H1 (cell line): ENCODE results near the gene RAB43. TPM values are rescaled to one million over a fixed set of nuclear protein-coding genes. Genes with fewer than 3 reads are reported as not detected.
"Not testable (repeated sequence)": the region's sequence is repeated elsewhere in the genome, so short reads cannot be mapped to it uniquely, and the experiment has no call there.

Source experiments
- CTCF ChIA-PET: fragments of 300-600 bp; sonication (Branson Sonifier 250); formaldehyde crosslinking; loops from one replicate; lab custom pipeline; 2021; ENCODE audit not compliant: partially characterized antibody; lab: Charles Lee
- POLR2A ChIA-PET: fragments of 300-600 bp; sonication (Branson Sonifier 250); formaldehyde crosslinking; loops from one replicate; lab custom pipeline; 2021; ENCODE audit warnings: inconsistent platforms; ENCODE audit not compliant: partially characterized antibody; lab: Charles Lee
- DNase-seq, 2 experiments: peaks; one replicate each; pipeline versions ENCODE4 v3.0.0 to v3.0.0-alpha.2; 2010 to 2022; ENCODE audit warnings: low spot score in 2 of 2, low read depth in 1 of 2, mixed read lengths in 1 of 2
- FAIRE-seq: peaks from 2 replicates; lab custom pipeline; 2011; peaks lifted over from hg19 to GRCh38; lab: Jason Lieb, UNC
- H2AFZ ChIP-seq: 2 replicates; pipeline ENCODE4 v1.8.1; 2012; ENCODE audit warnings: low read length, inconsistent platforms
- H2AK5ac ChIP-seq: 2 replicates; pipeline ENCODE4 v1.6.1; 2013; ENCODE audit warnings: low read depth, low read length
- H2BK120ac ChIP-seq: replicated peaks from 2 replicates; pipeline ENCODE3; 2013; ENCODE audit warnings: low read depth, low read length, inconsistent platforms
- H2BK12ac ChIP-seq: 2 replicates; pipeline ENCODE4 v1.6.1; 2013; ENCODE audit warnings: low read depth, low read length
- H2BK15ac ChIP-seq: 2 replicates; pipeline ENCODE4 v1.6.1; 2013; ENCODE audit warnings: low read length
- H2BK20ac ChIP-seq: 2 replicates; pipeline ENCODE4 v1.6.1; 2013; ENCODE audit warnings: low read length
- H2BK5ac ChIP-seq: 2 replicates; pipeline ENCODE4 v1.6.1; 2013; ENCODE audit warnings: low read depth, low read length
- H3K14ac ChIP-seq: 2 replicates; pipeline ENCODE4 v1.6.1; 2013; ENCODE audit warnings: inconsistent platforms; ENCODE audit not compliant: insufficient read length
- H3K18ac ChIP-seq: 2 replicates; pipeline ENCODE4 v1.6.1; 2013; ENCODE audit warnings: low read length; ENCODE audit errors: extremely low read depth
- H3K23ac ChIP-seq: 2 replicates; pipeline ENCODE4 v1.6.1; 2013; ENCODE audit warnings: inconsistent platforms; ENCODE audit not compliant: insufficient read length
- H3K23me2 ChIP-seq: 2 replicates; pipeline ENCODE4 v1.6.1; 2013; ENCODE audit warnings: low read depth, low read length
- H3K27ac ChIP-seq: 2 replicates; pipeline ENCODE4 v1.6.1; 2011; ENCODE audit warnings: low read depth, low read length, inconsistent platforms
- H3K27me3 ChIP-seq, 4 experiments: replicated peaks in 1 of 4; 1 replicate in 1 of 4; 2 replicates in 3 of 4; pipeline versions ENCODE4 v1.6.1 to v1.8.1; 2011 to 2013; ENCODE audit warnings: low read length in 3 of 4, mild to moderate bottlenecking in 3 of 4, inconsistent platforms in 2 of 4, mixed read lengths in 2 of 4, moderate library complexity in 1 of 4; ENCODE audit not compliant: control insufficient read depth in 3 of 4, insufficient read depth in 3 of 4; ENCODE audit errors: extremely low read depth in 1 of 4
- H3K36me3 ChIP-seq, 4 experiments: 2 replicates each; pipeline versions ENCODE4 v1.6.1 to v1.8.1; 2011 to 2013; ENCODE audit warnings: mild to moderate bottlenecking in 4 of 4, low read length in 3 of 4, moderate library complexity in 2 of 4, control low read depth in 1 of 4, inconsistent platforms in 1 of 4; ENCODE audit not compliant: insufficient read depth in 4 of 4, control insufficient read depth in 2 of 4
- H3K4ac ChIP-seq: replicated peaks from 2 replicates; pipeline ENCODE3; 2013; ENCODE audit warnings: low read length, low read depth, mixed read lengths, inconsistent platforms; ENCODE audit not compliant: insufficient read length
- H3K4me1 ChIP-seq, 4 experiments: replicated peaks in 1 of 4; 1 replicate in 1 of 4; 2 replicates in 3 of 4; pipeline versions ENCODE4 v1.6.1 to v1.8.1; 2011 to 2013; ENCODE audit warnings: low read length in 3 of 4, inconsistent platforms in 2 of 4, mixed read lengths in 1 of 4; ENCODE audit not compliant: insufficient read depth in 4 of 4, control insufficient read depth in 3 of 4
- H3K4me2 ChIP-seq, 2 experiments: 2 replicates each; pipeline versions ENCODE4 v1.6.1 to v1.8.1; 2011 to 2013; ENCODE audit warnings: low read depth in 2 of 2, low read length in 2 of 2, control low read depth in 1 of 2, inconsistent platforms in 1 of 2, mild to moderate bottlenecking in 1 of 2; ENCODE audit not compliant: insufficient read depth in 1 of 2
- H3K4me3 ChIP-seq, 4 experiments: fragments of 200-600, 300-600 bp in 1 of 4; sonication (generic), shearing (Covaris generic), sonication (Bioruptor Twin) in 1 of 4; 2 replicates each; pipeline versions ENCODE4 v1.5.1 to v1.8.1; 2011 to 2016; ENCODE audit warnings: low read length in 4 of 4, low read depth in 3 of 4, control low read depth in 2 of 4, inconsistent platforms in 2 of 4, mild to moderate bottlenecking in 2 of 4, mixed read lengths in 1 of 4, moderate library complexity in 1 of 4; ENCODE audit not compliant: insufficient read depth in 2 of 4; ENCODE audit errors: extremely low read depth in 1 of 4
- H3K56ac ChIP-seq: replicated peaks from 2 replicates; pipeline ENCODE3; 2013; ENCODE audit warnings: low read depth, mild to moderate bottlenecking, mixed read lengths, low read length, inconsistent platforms; ENCODE audit not compliant: insufficient read length
- H3K79me1 ChIP-seq: 2 replicates; pipeline ENCODE4 v1.6.1; 2013; ENCODE audit warnings: low read depth, low read length, control low read depth
- H3K79me2 ChIP-seq, 2 experiments: 2 replicates each; pipeline versions ENCODE4 v1.6.1 to v1.8.1; 2012 to 2013; ENCODE audit warnings: low read length in 2 of 2, mild to moderate bottlenecking in 2 of 2, inconsistent platforms in 1 of 2; ENCODE audit not compliant: insufficient read depth in 2 of 2, control insufficient read depth in 1 of 2
- H3K9ac ChIP-seq, 4 experiments: replicated peaks in 1 of 4; 1 replicate in 1 of 4; 2 replicates in 3 of 4; pipeline versions ENCODE4 v1.6.1 to v1.8.1; 2011 to 2013; ENCODE audit warnings: low read depth in 3 of 4, low read length in 3 of 4, control low read depth in 2 of 4, mild to moderate bottlenecking in 2 of 4, moderate library complexity in 2 of 4, inconsistent platforms in 1 of 4; ENCODE audit errors: extremely low read depth in 1 of 4
- H3K9me3 ChIP-seq, 2 experiments: 2 replicates each; pipeline versions ENCODE4 v1.6.1 to v1.8.1; 2012 to 2013; ENCODE audit warnings: mild to moderate bottlenecking in 2 of 2, moderate library complexity in 2 of 2, control low read depth in 1 of 2, inconsistent platforms in 1 of 2, low read depth in 1 of 2, low read length in 1 of 2, mixed read lengths in 1 of 2; ENCODE audit not compliant: insufficient read depth in 2 of 2
- H4K20me1 ChIP-seq, 2 experiments: replicated peaks in 1 of 2; 2 replicates each; pipeline versions ENCODE3 to v1.8.1; 2011 to 2013; ENCODE audit warnings: inconsistent platforms in 2 of 2, low read length in 2 of 2, mild to moderate bottlenecking in 1 of 2; ENCODE audit not compliant: insufficient read depth in 2 of 2, control insufficient read depth in 1 of 2
- H4K5ac ChIP-seq: 2 replicates; pipeline ENCODE4 v1.6.1; 2013; ENCODE audit warnings: low read length, low read depth, mixed read lengths, inconsistent platforms; ENCODE audit not compliant: insufficient read length
- H4K8ac ChIP-seq: 2 replicates; pipeline ENCODE4 v1.8.0; 2013; ENCODE audit warnings: mild to moderate bottlenecking, moderate library complexity, low read length, inconsistent platforms; ENCODE audit not compliant: insufficient read depth; ENCODE audit errors: extremely low read depth
- H4K91ac ChIP-seq: replicated peaks from 2 replicates; pipeline ENCODE3; 2013; ENCODE audit warnings: low read length, mixed read lengths, inconsistent platforms; ENCODE audit not compliant: insufficient read length
- WGBS, 2 experiments: shearing (Covaris generic) in 1 of 2; methylation state at CpG; one replicate each; pipeline versions ENCODE4 v1.1.6 to v1.1.7; 2013 to 2015; ENCODE audit warnings: low lambda C conversion rate in 2 of 2, mixed read lengths in 2 of 2, inconsistent platforms in 1 of 2, low coverage in 1 of 2, missing lambda C conversion rate in 1 of 2; ENCODE audit not compliant: insufficient replicate concordance in 2 of 2, insufficient coverage in 1 of 2, insufficient read length in 1 of 2; ENCODE audit errors: extremely low coverage in 1 of 2, missing lambda C conversion rate in 1 of 2; 5-methylcytosine and 5-hydroxymethylcytosine counted together
- polyA plus RNA-seq, 7 experiments: library from polyadenylated mRNA; depleted of rRNA in 3 of 7; stranded (reverse) in 5 of 7; unstranded in 2 of 7; fragments of >200 nt in 5 of 7; fragments of 200-250 nt in 2 of 7; gene quantifications; 1 replicate in 5 of 7; 2 replicates in 1 of 7; 4 replicates in 1 of 7; pipeline versions ENCODE4 v1.2.1 to v1.2.3, GENCODE V29; 2011 to 2013; ENCODE audit warnings: missing spikeins in 2 of 7, mixed read lengths in 2 of 7
- total RNA-seq: library from RNA; stranded (reverse); fragmentation: NEBNext Ultra II Directional; extraction: Animal tissue kit (Norgen Biotek cat#: 25700); gene quantifications from 2 replicates; pipeline ENCODE4 v1.2.1, GENCODE V29; 2021

Gene RAB43
- total and polyA plus RNA-seq, 2 of the 8 experiments (the other 6 are each of a cell fraction or from before 2014, with no cell fraction given) = 13.1 to 19.4 TPM

- H3K4me1 ChIP-seq, H4K20me1 ChIP-seq, H3K27ac ChIP-seq, H2BK120ac ChIP-seq, H2BK12ac ChIP-seq, H3K79me1 ChIP-seq, H3K18ac ChIP-seq, H3K56ac ChIP-seq, H2BK5ac ChIP-seq, H3K4me2 ChIP-seq, H3K23me2 ChIP-seq, H2BK15ac ChIP-seq, H2BK20ac ChIP-seq, H3K14ac ChIP-seq, H4K5ac ChIP-seq, H4K91ac ChIP-seq, H4K8ac ChIP-seq, H3K23ac ChIP-seq, H3K27me3 ChIP-seq, H2AFZ ChIP-seq, H3K9me3 ChIP-seq, H2AK5ac ChIP-seq, FAIRE-seq, H3K4ac ChIP-seq, H3K4me3 ChIP-seq, DNase-seq, H3K9ac ChIP-seq: not testable (repeated sequence)
- Histone ChIP-seq H3K36me3 (peaks cover 9 to 38% (median 30%) of the 10 kb centered on the region in 4 experiments), H3K79me2 (peaks cover 0 to 12% of the 10 kb centered on the region in 2 experiments; a peak in 2 of 4 replicates)
- POLR2A ChIA-PET = interaction anchor here (0.7 to 3.9 kb wide), 12 partner anchors 8 to 785 kb away, joined by 3 to 14 read pairs (median 6); partner anchors contain the start of genes COPG1 and RAB43
- CTCF ChIA-PET = interaction anchor here (0.5 to 5.2 kb wide), 4 partner anchors 8 to 196 kb away, joined by 3 to 38 read pairs (median 4); no protein-coding TSS in a partner anchor
- whole genome bisulfite sequencing, 2 experiments = 94% methylated on average over 8 of the region's 8 CpGs; no CpG with 5 or more reads in 1 of the 2 experiments
These were observed 44.0 kb upstream of the RAB43 start for GRCh38 chr3:129165594-129165993.
